ENCODE data around the gene KCNQ2.

DNA sequence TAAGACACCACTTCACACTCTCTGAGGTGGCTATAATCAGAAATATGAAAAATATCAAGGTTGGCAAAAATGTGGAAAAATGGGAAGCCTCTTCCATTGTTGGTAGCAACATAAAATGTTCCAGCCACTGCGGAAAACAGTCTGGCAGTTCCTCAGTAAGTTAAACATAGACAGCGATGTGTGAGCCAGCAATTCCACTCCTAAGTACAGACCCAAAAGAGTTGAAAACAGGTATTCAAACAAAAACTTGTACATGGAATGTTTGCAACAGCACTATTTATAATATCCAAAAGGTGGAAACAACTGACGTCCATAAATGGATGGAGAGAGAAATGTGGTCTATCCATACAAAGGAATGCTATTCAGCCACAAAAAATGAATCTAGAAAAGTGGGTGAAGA, 40.8 kb upstream of the KCNQ2 start:
- TF ChIP-seq YY1 (IDR thresholded peaks at IDR 0.05; ENCODE audit: insufficient read depth, insufficient read length), result no peak
- no peak for TF ChIP-seq SUZ12 (IDR thresholded peaks at IDR 0.05; ENCODE audit: extremely low read depth, insufficient read depth, insufficient read length)

Measured in NT2/D1 (cell line).